Prostate gland (tissue), 2 donors: Measurements from ENCODE around the gene BCL2L1.

Experiments used
- POLR2A ChIP-seq: fragments of 450-650 bp; IDR thresholded peaks from one replicate; pipeline ENCODE4 v1.6.1; 2016; ENCODE audit warnings: antibody characterized with exemption, mild to moderate bottlenecking
- POLR2AphosphoS5 ChIP-seq: sonication (generic); formaldehyde crosslinking; IDR thresholded peaks from one replicate; pipeline ENCODE4 v1.6.1; 2017; ENCODE audit warnings: antibody characterized with exemption
- TF ChIP-seq, protein P1 (sequence below), 4 experiments: fragments of 200-600 bp in 2 of 4; fragments of 450-650 bp in 2 of 4; sonication (generic) in 2 of 4; IDR thresholded peaks; 1 replicate in 3 of 4; 2 replicates in 1 of 4; pipeline ENCODE4 v1.5.1; 2016 to 2019; ENCODE audit warnings: antibody characterized with exemption in 4 of 4, mild to moderate bottlenecking in 2 of 4, moderate library complexity in 2 of 4

DNA sequence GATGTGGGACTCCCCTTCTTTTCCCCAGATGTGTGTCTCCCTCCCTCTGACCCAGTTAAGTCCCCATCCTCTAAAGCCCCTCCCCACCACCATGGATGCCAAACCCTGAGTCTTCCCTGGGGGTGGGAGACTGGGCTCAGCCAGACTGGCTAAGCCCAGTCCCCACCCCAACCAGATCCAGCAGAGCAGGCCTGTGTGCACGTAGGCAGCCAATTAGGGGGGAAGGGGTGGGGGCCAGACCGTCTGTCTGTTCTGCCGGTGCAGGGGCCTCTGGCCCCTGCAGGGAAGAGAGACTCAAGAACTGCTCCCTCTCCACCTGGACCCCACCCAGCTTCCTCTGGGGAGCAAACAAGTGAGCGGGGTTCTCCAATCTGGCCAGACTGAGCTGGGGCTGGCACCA, 84.4 kb downstream of the BCL2L1 start:
- TF ChIP-seq, protein P1, sequence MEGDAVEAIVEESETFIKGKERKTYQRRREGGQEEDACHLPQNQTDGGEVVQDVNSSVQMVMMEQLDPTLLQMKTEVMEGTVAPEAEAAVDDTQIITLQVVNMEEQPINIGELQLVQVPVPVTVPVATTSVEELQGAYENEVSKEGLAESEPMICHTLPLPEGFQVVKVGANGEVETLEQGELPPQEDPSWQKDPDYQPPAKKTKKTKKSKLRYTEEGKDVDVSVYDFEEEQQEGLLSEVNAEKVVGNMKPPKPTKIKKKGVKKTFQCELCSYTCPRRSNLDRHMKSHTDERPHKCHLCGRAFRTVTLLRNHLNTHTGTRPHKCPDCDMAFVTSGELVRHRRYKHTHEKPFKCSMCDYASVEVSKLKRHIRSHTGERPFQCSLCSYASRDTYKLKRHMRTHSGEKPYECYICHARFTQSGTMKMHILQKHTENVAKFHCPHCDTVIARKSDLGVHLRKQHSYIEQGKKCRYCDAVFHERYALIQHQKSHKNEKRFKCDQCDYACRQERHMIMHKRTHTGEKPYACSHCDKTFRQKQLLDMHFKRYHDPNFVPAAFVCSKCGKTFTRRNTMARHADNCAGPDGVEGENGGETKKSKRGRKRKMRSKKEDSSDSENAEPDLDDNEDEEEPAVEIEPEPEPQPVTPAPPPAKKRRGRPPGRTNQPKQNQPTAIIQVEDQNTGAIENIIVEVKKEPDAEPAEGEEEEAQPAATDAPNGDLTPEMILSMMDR (IDR thresholded peaks at IDR 0.05) = no peak
- TF ChIP-seq POLR2AphosphoS5 (no peak), POLR2A (no peak)
